ENCODE measurements around the gene SLX4. TPM values are rescaled to one million over a fixed set of nuclear protein-coding genes. Genes with fewer than 3 reads are reported as not detected.

SLX4 gene
- total RNA-seq, 4 donors from 2014 or later: 1.2 to 2.6 (median 2.5) TPM

GRCh38 chr16:3591991-3592390 is 19.4 kb downstream of the SLX4 start:
- no peak overlapping the region for H3K4me3 ChIP-seq (ENCODE audit: low read depth, poor library complexity, severe bottlenecking)
- DNase-seq (ENCODE audit: low spot score in 2 of 2): no peak
- TF ChIP-seq POLR2A (IDR thresholded peaks at IDR 0.05): no peak
- no peak for TF ChIP-seq CTCF (IDR thresholded peaks at IDR 0.05)
- intact Hi-C loops (cut with DNase I; ENCODE audit: low total_unique reads): no loop called here
- 93 to 96% methylated on average over 6 of the region's 6 CpGs for WGBS, 2 donors

GRCh38 chr16:3591436-3591803 is 20.0 kb downstream of the SLX4 start:
- DNase-seq (ENCODE audit: low spot score in 2 of 2): no peak
- H3K4me3 ChIP-seq (ENCODE audit: low read depth, poor library complexity, severe bottlenecking): no peak overlapping the region
- TF ChIP-seq CTCF (IDR thresholded peaks at IDR 0.05) (no peak), POLR2A (IDR thresholded peaks at IDR 0.05) (no peak)
- intact Hi-C loops (cut with DNase I; ENCODE audit: low total_unique reads): no loop called here
- 77 to 85% methylated on average over 5 of the region's 5 CpGs for WGBS, 2 donors

- WGBS, 2 donors: 85 to 95% methylated on average over 27 of the region's 27 CpGs
- no peak for DNase-seq (ENCODE audit: low spot score in 2 of 2)
- no peak for TF ChIP-seq CTCF (IDR thresholded peaks at IDR 0.05)
- no peak for TF ChIP-seq POLR2A (IDR thresholded peaks at IDR 0.05)
- no peak overlapping the region for H3K4me3 ChIP-seq (ENCODE audit: low read depth, poor library complexity, severe bottlenecking)
- intact Hi-C loops (cut with DNase I; ENCODE audit: low total_unique reads): no loop called here
Measured at GRCh38 chr16:3590736-3591435, 20.5 kb downstream of the SLX4 start.

- intact Hi-C loops (cut with DNase I; ENCODE audit: low total_unique reads): no loop called here
- no peak for DNase-seq (ENCODE audit: low spot score in 2 of 2)
- no peak overlapping the region for H3K4me3 ChIP-seq (ENCODE audit: low read depth, poor library complexity, severe bottlenecking)
- TF ChIP-seq CTCF (IDR thresholded peaks at IDR 0.05) (no peak), POLR2A (IDR thresholded peaks at IDR 0.05) (no peak)
- 92 to 94% methylated on average over 25 of the region's 25 CpGs for WGBS, 2 donors
Measured at GRCh38 chr16:3589991-3590701, 21.3 kb downstream of the SLX4 start.

GRCh38 chr16:3589441-3589921 is 21.9 kb downstream of the SLX4 start:
- TF ChIP-seq CTCF (IDR thresholded peaks at IDR 0.05): no peak
- no peak for TF ChIP-seq POLR2A (IDR thresholded peaks at IDR 0.05)
- H3K4me3 ChIP-seq (ENCODE audit: low read depth, poor library complexity, severe bottlenecking): no peak overlapping the region
- intact Hi-C loops (cut with DNase I; ENCODE audit: low total_unique reads): no loop called here
- WGBS, 2 donors: 89 to 90% methylated on average over 23 to 25 of the region's 27 CpGs
- DNase-seq (ENCODE audit: low spot score in 2 of 2): no peak

Measured in lower leg skin (tissue), 4 donors.